Measurements from ENCODE around the gene SPEF2. TPM values are rescaled to one million over a fixed set of nuclear protein-coding genes. Genes with fewer than 3 reads are reported as not detected.

SPEF2 gene
- total RNA-seq, 3 donors from 2014 or later, result 8.2 to 35.9 (median 11.5) TPM

DNA sequence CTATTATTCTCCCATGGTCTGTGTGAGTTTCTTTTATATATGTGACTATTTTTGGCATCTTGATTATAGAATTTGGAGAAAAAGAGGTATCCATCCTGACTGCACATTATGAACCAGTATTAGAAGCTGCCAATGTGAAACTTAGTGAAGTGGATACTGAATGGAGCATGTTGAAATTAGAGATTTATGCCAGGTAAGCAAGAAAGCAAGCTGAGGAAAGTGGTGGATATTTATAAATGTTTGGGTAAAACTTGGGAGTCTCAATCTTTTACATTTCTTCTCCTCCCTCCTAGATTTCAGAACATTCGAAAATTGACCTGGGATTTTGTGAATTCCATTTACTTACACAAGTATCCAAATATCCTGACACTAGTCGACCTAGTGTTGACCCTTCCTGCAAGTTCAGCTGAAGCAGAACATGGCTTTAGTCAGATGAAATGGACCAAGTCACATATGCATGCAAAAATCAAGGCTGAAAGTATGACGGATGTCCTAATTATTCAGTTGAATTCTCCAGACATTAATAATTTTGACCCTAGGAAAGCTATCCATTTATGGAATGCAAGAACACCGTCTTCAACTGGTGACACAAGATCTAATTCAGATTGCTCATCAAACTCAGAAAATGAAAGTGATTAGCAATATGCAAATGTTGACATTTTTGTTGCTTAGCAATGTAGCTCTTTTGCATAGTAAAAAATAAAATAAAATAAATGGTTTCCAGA, 172.2 kb downstream of the SPEF2 start:
- H3K4me1 ChIP-seq, result no peaks in the 10 kb centered on the region
- TF ChIP-seq, protein P1, sequence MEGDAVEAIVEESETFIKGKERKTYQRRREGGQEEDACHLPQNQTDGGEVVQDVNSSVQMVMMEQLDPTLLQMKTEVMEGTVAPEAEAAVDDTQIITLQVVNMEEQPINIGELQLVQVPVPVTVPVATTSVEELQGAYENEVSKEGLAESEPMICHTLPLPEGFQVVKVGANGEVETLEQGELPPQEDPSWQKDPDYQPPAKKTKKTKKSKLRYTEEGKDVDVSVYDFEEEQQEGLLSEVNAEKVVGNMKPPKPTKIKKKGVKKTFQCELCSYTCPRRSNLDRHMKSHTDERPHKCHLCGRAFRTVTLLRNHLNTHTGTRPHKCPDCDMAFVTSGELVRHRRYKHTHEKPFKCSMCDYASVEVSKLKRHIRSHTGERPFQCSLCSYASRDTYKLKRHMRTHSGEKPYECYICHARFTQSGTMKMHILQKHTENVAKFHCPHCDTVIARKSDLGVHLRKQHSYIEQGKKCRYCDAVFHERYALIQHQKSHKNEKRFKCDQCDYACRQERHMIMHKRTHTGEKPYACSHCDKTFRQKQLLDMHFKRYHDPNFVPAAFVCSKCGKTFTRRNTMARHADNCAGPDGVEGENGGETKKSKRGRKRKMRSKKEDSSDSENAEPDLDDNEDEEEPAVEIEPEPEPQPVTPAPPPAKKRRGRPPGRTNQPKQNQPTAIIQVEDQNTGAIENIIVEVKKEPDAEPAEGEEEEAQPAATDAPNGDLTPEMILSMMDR (IDR thresholded peaks at IDR 0.05), result no peak
- TF ChIP-seq POLR2A (IDR thresholded peaks at IDR 0.05) (no peak), POLR2AphosphoS5 (IDR thresholded peaks at IDR 0.05) (no peak)
- H3K9me3 ChIP-seq, result no peaks in the 10 kb centered on the region
- H3K4me3 ChIP-seq, result no peak overlapping the region
- H3K27ac ChIP-seq, result peak overlapping the region in 1 of 2 donors; percentile 25
- H3K36me3 ChIP-seq, result no peaks in the 10 kb centered on the region
- no peak for DNase-seq (ENCODE audit: low spot score in 2 of 2)
- intact Hi-C loops (cut with DNase I; ENCODE audit: low total_unique reads), result no loop called here
- no peaks in the 10 kb centered on the region for H3K27me3 ChIP-seq

DNA sequence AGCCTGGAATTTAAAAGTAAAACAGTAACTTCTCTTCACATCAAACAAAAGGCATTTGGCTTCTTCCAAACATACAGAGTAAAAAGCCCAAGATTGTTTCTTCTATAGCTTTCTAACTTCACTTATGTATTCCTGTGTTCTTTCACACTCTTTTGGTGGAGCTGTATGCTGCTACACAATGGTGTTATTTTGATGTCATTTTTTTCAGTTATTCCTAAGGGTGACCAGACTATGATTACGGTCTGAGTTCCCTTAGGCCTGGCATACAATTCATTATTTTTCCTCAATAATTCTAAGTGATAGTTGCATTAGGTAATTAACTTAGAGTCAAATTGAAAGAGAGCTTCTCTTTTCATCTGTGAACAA, 172.8 kb downstream of the SPEF2 start:
- no peaks in the 10 kb centered on the region for H3K9me3 ChIP-seq
- H3K27ac ChIP-seq, result no peak overlapping the region
- no peak for DNase-seq (ENCODE audit: low spot score in 2 of 2)
- no peaks in the 10 kb centered on the region for H3K4me1 ChIP-seq
- no peak for TF ChIP-seq POLR2A (IDR thresholded peaks at IDR 0.05)
- TF ChIP-seq, protein P1 (IDR thresholded peaks at IDR 0.05), result no peak
- no peak for TF ChIP-seq POLR2AphosphoS5 (IDR thresholded peaks at IDR 0.05)
- H3K4me3 ChIP-seq, result no peak overlapping the region
- no peaks in the 10 kb centered on the region for H3K36me3 ChIP-seq
- no peaks in the 10 kb centered on the region for H3K27me3 ChIP-seq
- intact Hi-C loops (cut with DNase I; ENCODE audit: low total_unique reads), result no loop called here

DNA sequence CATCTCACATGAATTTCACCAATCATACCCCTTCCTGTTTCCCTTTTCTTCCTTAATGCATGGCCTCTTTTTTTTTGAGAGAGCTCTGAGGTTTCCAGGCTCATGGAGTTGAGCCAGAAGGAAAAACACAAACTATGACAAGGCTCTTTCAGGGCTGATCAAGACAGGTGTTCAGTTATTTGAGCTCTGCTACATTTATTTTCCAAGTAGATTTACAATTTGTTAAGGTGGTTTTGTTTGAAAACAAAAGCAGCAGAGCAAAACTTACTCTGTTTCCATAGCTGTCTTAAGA, 176.6 kb downstream of the SPEF2 start:
- Histone ChIP-seq H3K4me1 (no peaks in the 10 kb centered on the region), H3K36me3 (no peaks in the 10 kb centered on the region), H3K4me3 (no peak overlapping the region), H3K27ac (no peak overlapping the region), H3K27me3 (no peaks in the 10 kb centered on the region), H3K9me3 (no peaks in the 10 kb centered on the region)
- intact Hi-C loops (cut with DNase I; ENCODE audit: low total_unique reads), result no loop called here
- no peak for TF ChIP-seq POLR2A (IDR thresholded peaks at IDR 0.05)
- TF ChIP-seq, protein P1 (IDR thresholded peaks at IDR 0.05), result no peak
- TF ChIP-seq POLR2AphosphoS5 (IDR thresholded peaks at IDR 0.05), result no peak
- DNase-seq (ENCODE audit: low spot score in 2 of 2), result no peak

DNA sequence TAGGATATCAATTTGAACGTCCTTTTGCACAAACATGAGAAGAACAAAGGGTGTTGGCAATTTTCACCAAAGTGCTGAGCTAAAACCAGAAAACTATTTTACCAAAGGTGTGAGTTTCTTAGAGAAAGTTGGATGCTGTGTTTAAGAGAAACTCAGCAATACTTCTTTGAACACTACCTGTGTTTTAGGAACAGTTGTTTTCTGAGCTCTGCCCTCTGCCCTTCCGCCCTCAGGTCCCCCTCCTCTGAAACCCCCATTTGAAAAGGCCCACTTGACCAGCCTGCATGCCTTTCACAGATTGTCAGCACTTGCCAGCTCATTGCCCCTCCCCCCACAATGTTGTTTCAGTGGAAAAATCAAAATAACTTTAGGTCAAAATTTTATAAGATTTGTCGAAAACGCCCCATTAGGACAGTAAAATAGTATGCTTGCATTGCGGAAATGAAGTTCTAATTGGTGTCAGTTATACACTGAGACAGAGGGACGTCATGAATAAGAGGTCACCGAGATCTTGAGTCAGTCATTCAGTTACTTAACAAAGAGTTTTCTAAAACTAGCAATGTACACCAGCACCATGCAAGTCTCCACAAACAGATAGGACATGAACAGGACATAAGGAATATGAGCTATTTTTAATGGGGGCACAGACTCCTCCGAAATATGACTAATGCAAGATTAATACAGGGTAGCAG, 177.2 kb downstream of the SPEF2 start:
- H3K36me3 ChIP-seq, result no peaks in the 10 kb centered on the region
- H3K4me1 ChIP-seq, result no peaks in the 10 kb centered on the region
- no peaks in the 10 kb centered on the region for H3K9me3 ChIP-seq
- H3K4me3 ChIP-seq, result no peak overlapping the region
- TF ChIP-seq, protein P1 (IDR thresholded peaks at IDR 0.05), result no peak
- no peak for TF ChIP-seq POLR2A (IDR thresholded peaks at IDR 0.05)
- DNase-seq (ENCODE audit: low spot score in 2 of 2), result no peak
- no peak overlapping the region for H3K27ac ChIP-seq
- no peaks in the 10 kb centered on the region for H3K27me3 ChIP-seq
- intact Hi-C loops (cut with DNase I; ENCODE audit: low total_unique reads), result no loop called here

DNA sequence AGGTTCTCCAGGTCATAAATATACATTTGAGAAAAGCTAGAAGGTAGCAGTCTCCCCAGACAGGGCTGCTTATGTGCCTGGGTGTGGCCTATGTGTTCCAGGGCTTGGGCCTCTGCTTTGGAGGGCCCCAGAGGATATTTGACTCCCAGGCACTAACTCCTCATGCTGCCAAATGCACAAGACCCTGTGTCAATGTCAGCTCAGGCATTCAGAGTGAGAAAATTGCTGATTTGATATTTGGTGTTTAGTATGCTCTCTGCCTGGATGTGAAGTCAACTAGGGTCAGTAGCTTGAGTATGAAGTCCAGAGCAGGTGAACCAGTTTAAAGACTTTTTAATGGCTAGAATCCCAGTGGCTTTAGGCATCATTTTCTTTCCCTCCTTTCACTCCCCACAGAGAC, 181.5 kb downstream of the SPEF2 start:
- TF ChIP-seq, protein P1 (IDR thresholded peaks at IDR 0.05), result no peak
- TF ChIP-seq POLR2AphosphoS5 (IDR thresholded peaks at IDR 0.05) (no peak), POLR2A (IDR thresholded peaks at IDR 0.05) (no peak)
- no peak overlapping the region for H3K4me3 ChIP-seq
- H3K9me3 ChIP-seq, result no peaks in the 10 kb centered on the region
- H3K27ac ChIP-seq, result no peak overlapping the region
- no peak for DNase-seq (ENCODE audit: low spot score in 2 of 2)
- intact Hi-C loops (cut with DNase I; ENCODE audit: low total_unique reads), result no loop called here
- H3K4me1 ChIP-seq, result peaks cover 0 to 3% of the 10 kb centered on the region in 2 donors
- H3K36me3 ChIP-seq, result no peaks in the 10 kb centered on the region
- H3K27me3 ChIP-seq, result no peaks in the 10 kb centered on the region
